Keratinocyte (primary cell): Measurements from ENCODE around the gene CLIP2. TPM values are rescaled to one million over a fixed set of nuclear protein-coding genes. Genes with fewer than 3 reads are reported as not detected.

Experiments used
- DNase-seq: peaks from one replicate; pipeline ENCODE4 v3.0.0-alpha.2; 2011; ENCODE audit warnings: low read depth, missing footprints, low spot score
- FAIRE-seq: peaks from 2 replicates; lab custom pipeline; 2011; peaks lifted over from hg19 to GRCh38; lab: Jason Lieb, UNC
- H2AFZ ChIP-seq: 2 replicates; pipeline ENCODE4 v1.6.0; 2012; ENCODE audit warnings: low read length, control low read depth, inconsistent platforms; ENCODE audit not compliant: control insufficient read depth
- H3K27ac ChIP-seq: 2 replicates; pipeline ENCODE4 v1.5.1; 2011; ENCODE audit warnings: low read length; ENCODE audit not compliant: control insufficient read depth, insufficient read depth
- H3K27me3 ChIP-seq: 3 replicates; pipeline ENCODE4 v1.6.0; 2011; ENCODE audit warnings: low read length; ENCODE audit not compliant: control insufficient read depth, insufficient read depth; ENCODE audit errors: extremely low read depth
- H3K36me3 ChIP-seq, 2 experiments: 2 replicates in 1 of 2; 3 replicates in 1 of 2; pipeline ENCODE4 v1.5.1; 2011; ENCODE audit warnings: low read length in 2 of 2, mild to moderate bottlenecking in 1 of 2; ENCODE audit not compliant: control insufficient read depth in 2 of 2, insufficient read depth in 2 of 2; ENCODE audit errors: extremely low read depth in 1 of 2
- H3K4me1 ChIP-seq: 3 replicates; pipeline ENCODE4 v1.5.1; 2011; ENCODE audit warnings: low read length; ENCODE audit not compliant: control insufficient read depth, insufficient read depth; ENCODE audit errors: extremely low read depth
- H3K4me2 ChIP-seq: 3 replicates; pipeline ENCODE4 v1.6.0; 2011; ENCODE audit warnings: low read depth, low read length; ENCODE audit not compliant: control insufficient read depth, insufficient read depth; ENCODE audit errors: extremely low read depth
- H3K4me3 ChIP-seq, 3 experiments: fragments of 200-600 bp in 1 of 3; sonication (generic) in 1 of 3; 2 replicates in 2 of 3; 3 replicates in 1 of 3; pipeline ENCODE4 v1.5.1; 2011 to 2016; ENCODE audit warnings: low read length in 3 of 3, mild to moderate bottlenecking in 3 of 3, control low read depth in 2 of 3, inconsistent platforms in 1 of 3, low read depth in 1 of 3, mixed read lengths in 1 of 3, mixed run types in 1 of 3, moderate library complexity in 1 of 3; ENCODE audit not compliant: control insufficient read depth in 2 of 3, insufficient read depth in 2 of 3; ENCODE audit errors: extremely low read depth in 1 of 3
- H3K79me2 ChIP-seq: 2 replicates; pipeline ENCODE4 v1.6.0; 2012; ENCODE audit warnings: low read length; ENCODE audit not compliant: control insufficient read depth, insufficient read depth
- H3K9ac ChIP-seq: 3 replicates; pipeline ENCODE4 v1.6.0; 2011; ENCODE audit warnings: low read length; ENCODE audit not compliant: control insufficient read depth, insufficient read depth; ENCODE audit errors: extremely low read depth
- H3K9me1 ChIP-seq: 3 replicates; pipeline ENCODE4 v1.6.0; 2011; ENCODE audit warnings: low read length; ENCODE audit not compliant: control insufficient read depth, insufficient read depth; ENCODE audit errors: extremely low read depth
- H3K9me3 ChIP-seq: 2 replicates; pipeline ENCODE4 v1.5.1; 2012; ENCODE audit warnings: low read depth, low read length; ENCODE audit not compliant: control insufficient read depth
- H4K20me1 ChIP-seq: 3 replicates; pipeline ENCODE4 v1.6.0; 2011; ENCODE audit warnings: low read length; ENCODE audit not compliant: control insufficient read depth, insufficient read depth; ENCODE audit errors: extremely low read depth
- EZH2 ChIP-seq: IDR thresholded peaks from one replicate; pipeline ENCODE4 v1.6.1; 2012; ENCODE audit warnings: inconsistent platforms, mild to moderate bottlenecking, low read length, moderate library complexity
- dilution Hi-C: fragments of 300-500 bp; cut with MboI; formaldehyde crosslinking; loops from one replicate; pipeline ENCODE4 v1.7.0; 2020; ENCODE audit warnings: low sequenced_read_pairs; ENCODE audit not compliant: extremely low pct_ligation_motif_present
- polyA plus RNA-seq, 5 experiments: library from polyadenylated mRNA; depleted of rRNA in 3 of 5; stranded (reverse) in 3 of 5; stranded (forward) in 1 of 5; unstranded in 1 of 5; fragments of >200 nt; gene quantifications; 1 replicate in 1 of 5; 2 replicates in 3 of 5; 3 replicates in 1 of 5; pipeline versions ENCODE4 v1.2.1 to v1.2.3, GENCODE V29; 2011 to 2012; ENCODE audit warnings: missing spikeins in 2 of 5, low read depth in 1 of 5, low replicate concordance in 1 of 5
- TF ChIP-seq, protein P1 (sequence below), 3 experiments: IDR thresholded peaks in 1 of 3; conservative IDR thresholded peaks in 1 of 3; optimal IDR thresholded peaks in 1 of 3; 2 replicates in 2 of 3; 3 replicates in 1 of 3; pipeline versions ENCODE3 to v1.5.1; 2011; ENCODE audit warnings: low read length in 3 of 3, mild to moderate bottlenecking in 3 of 3, moderate library complexity in 2 of 3, control low read depth in 1 of 3, inconsistent platforms in 1 of 3; ENCODE audit not compliant: insufficient read depth in 2 of 3; ENCODE audit errors: extremely low read depth in 1 of 3

CLIP2 gene
- polyA plus RNA-seq, 1 donor (not counting 4 experiments of a cell fraction or from before 2014, with no cell fraction given), result 2.6 TPM

GRCh38 chr7:74424291-74424880, 135.2 kb downstream of the CLIP2 start:
- DNase-seq, result no peak
- dilution Hi-C loops, result no loop called here

DNA sequence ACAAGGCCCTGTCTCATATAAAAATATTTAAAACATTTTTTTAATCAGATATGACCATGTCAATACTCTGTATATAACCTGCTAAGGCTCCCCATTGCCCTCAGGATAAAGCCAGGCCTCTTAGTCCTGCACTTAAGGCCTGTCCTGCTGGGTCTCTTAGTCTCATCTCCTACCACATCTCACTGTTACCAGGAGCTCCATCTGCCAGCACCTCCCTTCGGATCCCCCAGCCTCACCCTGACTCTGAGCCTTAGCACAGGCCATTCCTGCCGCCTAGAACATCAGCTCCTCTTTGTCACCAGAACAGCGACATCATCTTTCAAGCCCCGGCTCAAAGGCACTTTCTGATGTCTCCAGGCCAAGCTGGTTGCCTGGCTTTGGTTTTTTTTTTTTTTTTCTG, 138.8 kb downstream of the CLIP2 start:
- Histone ChIP-seq H3K4me2 (no peak overlapping the region), H3K27ac (no peak overlapping the region), H3K9ac (no peak overlapping the region), H2AFZ (no peak overlapping the region), H3K79me2 (no peaks in the 10 kb centered on the region), H3K9me1 (no peaks in the 10 kb centered on the region), H3K27me3 (no peaks in the 10 kb centered on the region), H3K9me3 (no peaks in the 10 kb centered on the region), H3K36me3 (no peaks in the 10 kb centered on the region), H3K4me3 (no peak overlapping the region), H3K4me1 (no peaks in the 10 kb centered on the region), H4K20me1 (no peaks in the 10 kb centered on the region)
- no peak for FAIRE-seq
- TF ChIP-seq EZH2, result no peak
- TF ChIP-seq, protein P1, sequence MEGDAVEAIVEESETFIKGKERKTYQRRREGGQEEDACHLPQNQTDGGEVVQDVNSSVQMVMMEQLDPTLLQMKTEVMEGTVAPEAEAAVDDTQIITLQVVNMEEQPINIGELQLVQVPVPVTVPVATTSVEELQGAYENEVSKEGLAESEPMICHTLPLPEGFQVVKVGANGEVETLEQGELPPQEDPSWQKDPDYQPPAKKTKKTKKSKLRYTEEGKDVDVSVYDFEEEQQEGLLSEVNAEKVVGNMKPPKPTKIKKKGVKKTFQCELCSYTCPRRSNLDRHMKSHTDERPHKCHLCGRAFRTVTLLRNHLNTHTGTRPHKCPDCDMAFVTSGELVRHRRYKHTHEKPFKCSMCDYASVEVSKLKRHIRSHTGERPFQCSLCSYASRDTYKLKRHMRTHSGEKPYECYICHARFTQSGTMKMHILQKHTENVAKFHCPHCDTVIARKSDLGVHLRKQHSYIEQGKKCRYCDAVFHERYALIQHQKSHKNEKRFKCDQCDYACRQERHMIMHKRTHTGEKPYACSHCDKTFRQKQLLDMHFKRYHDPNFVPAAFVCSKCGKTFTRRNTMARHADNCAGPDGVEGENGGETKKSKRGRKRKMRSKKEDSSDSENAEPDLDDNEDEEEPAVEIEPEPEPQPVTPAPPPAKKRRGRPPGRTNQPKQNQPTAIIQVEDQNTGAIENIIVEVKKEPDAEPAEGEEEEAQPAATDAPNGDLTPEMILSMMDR (optimal IDR thresholded peaks at IDR 0.05 in 1 of 3, IDR thresholded peaks at IDR 0.05 in 1 of 3, conservative IDR thresholded peaks at IDR 0.05 in 1 of 3; ENCODE audit: extremely low read depth in 1 of 3, insufficient read depth in 2 of 3, low read length in 3 of 3), result no peak
- dilution Hi-C loops, result no loop called here
- no peak for DNase-seq

More at GRCh38 chr7:74424291-74424880, 135.2 kb downstream of the CLIP2 start:
- H2AFZ ChIP-seq, result no peak overlapping the region
- H3K79me2 ChIP-seq, result no peaks in the 10 kb centered on the region
- TF ChIP-seq EZH2, result no peak
- TF ChIP-seq, protein P1 (optimal IDR thresholded peaks at IDR 0.05 in 1 of 3, IDR thresholded peaks at IDR 0.05 in 1 of 3, conservative IDR thresholded peaks at IDR 0.05 in 1 of 3; ENCODE audit: extremely low read depth in 1 of 3, insufficient read depth in 2 of 3, low read length in 3 of 3), result no peak
- H3K4me3 ChIP-seq, result no peak overlapping the region
- H3K9me3 ChIP-seq, result no peaks in the 10 kb centered on the region
- no peak overlapping the region for H3K27ac ChIP-seq
- FAIRE-seq, result no peak
- H3K27me3 ChIP-seq, result no peaks in the 10 kb centered on the region
- H3K4me1 ChIP-seq, result no peaks in the 10 kb centered on the region
- no peak overlapping the region for H3K4me2 ChIP-seq
- H3K9ac ChIP-seq, result no peak overlapping the region
- no peaks in the 10 kb centered on the region for H3K9me1 ChIP-seq
- H3K36me3 ChIP-seq, result no peaks in the 10 kb centered on the region
- no peaks in the 10 kb centered on the region for H4K20me1 ChIP-seq
